HG03280 (cell line): ENCODE measurements around the gene LIN7A.
"Not testable (repeated sequence)": the region's sequence is repeated elsewhere in the genome, so short reads cannot be mapped to it uniquely, and the experiment has no call there.

ENCODE experiments used
- ATAC-seq: cut with Tn5 transposase; IDR thresholded peaks from one replicate; pipeline ENCODE4 v1.9.1; 2021; ENCODE audit warnings: mild to moderate bottlenecking, moderate library complexity; ENCODE audit not compliant: unreplicated experiment

LIN7A gene

DNA sequence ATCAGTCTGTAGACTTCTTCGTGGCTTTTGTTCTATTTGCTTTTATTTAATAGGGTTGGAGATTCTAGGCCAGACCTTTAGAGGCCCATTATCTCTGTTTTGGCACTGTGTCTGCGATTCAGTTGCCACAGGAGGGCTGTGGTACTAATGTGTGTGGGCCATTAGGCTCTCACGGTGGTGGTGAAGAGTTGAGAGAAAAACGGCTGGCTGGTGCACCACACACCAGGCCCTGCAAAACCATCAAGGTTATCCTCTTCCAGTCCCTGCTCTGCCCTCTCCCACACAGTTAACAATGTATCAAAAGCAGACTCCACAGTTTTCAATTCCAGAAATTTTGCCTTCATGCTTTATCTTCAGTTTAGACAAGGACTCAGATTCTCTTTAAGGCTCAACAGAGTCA is 123.3 kb downstream of the LIN7A start:
- ATAC-seq = no peak

DNA sequence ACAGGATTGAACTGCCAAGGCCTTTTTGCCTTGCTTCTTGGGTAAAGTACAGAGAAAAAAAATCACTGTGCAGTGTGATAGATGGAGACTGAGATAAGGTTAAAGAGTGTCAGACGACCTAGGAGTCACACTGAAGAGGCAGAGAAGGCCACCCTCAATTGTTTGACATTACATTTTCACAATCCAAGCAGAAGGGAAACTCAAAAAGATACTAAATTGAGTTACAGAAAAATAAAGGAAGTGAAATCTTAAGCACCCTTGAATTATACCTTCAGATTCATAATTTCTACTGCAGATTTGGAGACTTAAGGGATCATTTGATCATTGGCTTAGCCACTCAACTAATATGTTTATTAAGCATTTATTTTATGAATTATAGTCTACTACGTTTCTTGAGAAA is 123.9 kb downstream of the LIN7A start:
- no peak for ATAC-seq

GRCh38 chr12:80811957-80812708 is 125.6 kb downstream of the LIN7A start:
- ATAC-seq = no peak

DNA sequence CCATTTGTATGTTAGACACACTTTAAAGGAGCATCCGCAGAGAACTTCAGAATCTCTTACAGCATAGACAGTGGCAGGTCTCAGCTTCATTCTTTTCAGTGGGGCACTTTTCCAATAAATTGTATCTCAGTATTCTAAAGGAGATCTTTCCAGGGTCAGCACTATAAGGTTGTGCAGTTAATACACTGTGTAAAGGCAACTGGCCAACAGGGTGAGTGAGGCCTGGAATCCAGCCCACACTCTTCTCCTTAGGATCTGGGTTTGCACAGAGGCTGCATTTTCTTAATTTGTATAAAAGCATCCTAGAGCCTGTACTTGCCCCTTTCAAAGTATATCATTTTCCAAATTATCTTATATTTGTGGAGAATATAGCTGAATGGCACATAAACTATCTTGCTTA is 126.9 kb downstream of the LIN7A start:
- no peak for ATAC-seq

GRCh38 chr12:80807640-80808288 is 130.0 kb downstream of the LIN7A start:
- ATAC-seq = peak; percentile 94

- no peak for ATAC-seq
Measured at GRCh38 chr12:80805106-80805505, 132.6 kb downstream of the LIN7A start.

DNA sequence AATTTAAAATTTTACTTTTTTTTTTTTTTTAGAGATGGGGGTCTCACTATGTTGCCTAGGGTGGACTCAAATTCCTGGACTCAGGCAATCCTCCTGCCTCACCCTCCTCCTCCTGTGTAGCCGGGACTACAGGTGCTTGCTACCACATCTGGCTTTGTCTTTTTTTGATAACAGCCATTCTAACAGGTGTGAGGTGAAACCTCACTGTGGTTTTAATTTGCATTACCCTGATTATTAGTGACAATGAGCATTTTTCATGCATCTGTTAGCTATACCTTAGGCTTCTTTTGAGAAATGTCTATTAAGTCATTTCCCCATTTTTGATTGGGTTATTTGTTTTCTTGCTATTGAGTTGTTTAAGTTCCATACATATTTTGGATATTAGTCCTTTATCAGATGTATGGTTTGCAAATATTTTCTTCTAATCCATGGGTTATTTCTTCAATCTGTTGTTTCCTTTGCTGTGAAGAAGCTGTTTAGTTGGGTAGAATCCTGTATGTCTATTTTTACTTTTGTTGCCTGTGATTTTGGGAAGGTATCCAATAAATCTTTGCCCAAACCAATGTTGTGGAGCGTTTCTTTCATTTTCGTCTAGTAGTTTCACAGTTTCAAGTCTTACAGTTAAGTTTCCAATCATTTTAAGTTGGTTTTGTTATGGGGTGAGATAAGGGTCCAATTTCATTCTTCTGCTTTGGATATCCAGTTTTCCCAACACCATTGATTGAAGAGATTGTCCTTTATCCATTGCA is 134.9 kb downstream of the LIN7A start:
- peak; percentile 90 for ATAC-seq

GRCh38 chr12:80798281-80798680 is 139.5 kb downstream of the LIN7A start:
- ATAC-seq = no peak

DNA sequence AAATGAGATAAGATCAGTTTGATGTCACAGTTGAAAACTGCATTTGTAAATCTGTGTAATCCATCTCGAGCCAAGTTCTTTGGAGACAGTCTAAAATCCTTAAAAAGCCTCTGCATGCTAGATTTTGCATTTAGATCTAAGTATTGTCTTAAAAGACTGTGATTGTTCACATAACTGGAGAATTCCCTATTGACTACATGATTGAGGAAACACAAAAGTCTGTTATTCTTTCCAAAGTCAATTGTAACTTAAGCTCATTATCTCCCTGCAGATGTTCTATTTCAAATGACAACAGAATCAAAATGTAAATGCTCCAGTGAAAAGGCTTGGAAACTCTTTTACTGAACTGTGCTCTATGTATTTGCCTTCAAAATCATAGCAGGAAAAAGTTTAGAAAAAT is 143.2 kb downstream of the LIN7A start:
- no peak for ATAC-seq

GRCh38 chr12:80792861-80793260 is 144.9 kb downstream of the LIN7A start:
- ATAC-seq = no peak

GRCh38 chr12:80791863-80792262 is 145.9 kb downstream of the LIN7A start:
- ATAC-seq = no peak

DNA sequence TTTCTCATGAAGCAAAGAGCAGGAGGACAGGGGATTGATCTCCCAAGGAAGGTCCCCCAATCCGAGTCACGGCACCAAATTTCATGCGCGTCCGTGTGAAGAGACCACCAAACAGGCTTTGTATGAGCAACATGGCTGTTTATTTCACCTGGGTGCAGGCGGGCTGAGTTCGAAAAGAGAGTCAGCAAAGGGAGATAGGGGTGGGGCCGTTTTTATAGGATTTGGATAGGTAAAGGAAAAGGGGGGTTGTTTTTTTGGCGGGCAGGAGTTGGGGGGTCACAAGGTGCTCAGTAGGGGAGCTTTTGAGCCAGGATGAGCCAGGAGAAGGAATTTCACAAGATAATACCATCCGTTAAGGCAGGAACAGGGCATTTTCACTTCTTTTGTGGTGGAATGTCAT is 149.3 kb downstream of the LIN7A start:
- ATAC-seq = not testable (repeated sequence)

GRCh38 chr12:80782963-80783470 is 154.7 kb downstream of the LIN7A start:
- ATAC-seq = not testable (repeated sequence)

- ATAC-seq = no peak
Measured at GRCh38 chr12:80781313-80781712, 156.4 kb downstream of the LIN7A start.

GRCh38 chr12:80780746-80781145 is 157.0 kb downstream of the LIN7A start:
- no peak for ATAC-seq

DNA sequence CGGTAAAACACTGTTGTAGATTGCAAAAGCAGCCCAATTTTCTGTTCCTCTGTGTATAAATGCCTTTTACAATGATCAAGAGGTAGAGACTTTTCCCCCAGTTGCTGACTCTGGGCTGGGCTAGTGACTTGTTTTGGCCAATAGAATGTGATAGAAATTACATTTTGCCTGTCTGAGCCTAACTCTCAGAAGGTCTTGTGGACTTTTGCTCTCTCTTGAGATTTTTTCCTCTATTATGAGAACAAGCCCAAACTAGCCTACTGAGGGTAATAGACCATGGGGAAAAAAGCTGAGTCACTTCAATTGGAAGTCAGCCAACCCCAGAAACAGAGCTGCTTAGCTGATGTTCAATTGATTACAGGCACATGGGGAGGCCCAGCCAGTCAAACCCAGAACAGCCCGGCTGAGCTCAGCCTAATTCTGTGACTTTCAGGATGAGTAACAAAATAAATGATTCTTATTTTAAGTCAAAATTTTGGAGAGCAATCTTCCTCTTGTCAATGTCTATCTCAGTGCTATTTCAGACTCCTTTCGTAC is 159.7 kb downstream of the LIN7A start:
- peak; percentile 95 for ATAC-seq

DNA sequence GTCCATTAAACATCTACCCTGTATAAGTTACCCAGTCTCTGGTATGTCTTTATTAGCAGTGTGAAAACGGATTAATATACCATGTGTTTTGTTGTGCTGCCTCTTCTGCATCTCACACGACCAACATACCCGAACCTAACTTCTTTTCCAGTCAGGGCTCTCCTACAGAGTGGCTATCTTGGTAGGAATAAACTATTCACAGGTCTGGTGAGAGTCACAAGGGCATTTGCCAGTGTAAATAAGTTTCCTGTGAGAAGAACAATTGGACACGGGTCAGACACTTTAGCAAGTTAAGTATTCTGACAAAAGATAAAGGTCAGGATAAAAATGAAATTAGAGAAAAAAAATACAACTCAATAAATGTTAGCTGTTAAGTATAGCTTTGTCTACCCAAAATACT is 160.1 kb downstream of the LIN7A start:
- no peak for ATAC-seq

GRCh38 chr12:80776706-80777105 is 161.0 kb downstream of the LIN7A start:
- no peak for ATAC-seq

DNA sequence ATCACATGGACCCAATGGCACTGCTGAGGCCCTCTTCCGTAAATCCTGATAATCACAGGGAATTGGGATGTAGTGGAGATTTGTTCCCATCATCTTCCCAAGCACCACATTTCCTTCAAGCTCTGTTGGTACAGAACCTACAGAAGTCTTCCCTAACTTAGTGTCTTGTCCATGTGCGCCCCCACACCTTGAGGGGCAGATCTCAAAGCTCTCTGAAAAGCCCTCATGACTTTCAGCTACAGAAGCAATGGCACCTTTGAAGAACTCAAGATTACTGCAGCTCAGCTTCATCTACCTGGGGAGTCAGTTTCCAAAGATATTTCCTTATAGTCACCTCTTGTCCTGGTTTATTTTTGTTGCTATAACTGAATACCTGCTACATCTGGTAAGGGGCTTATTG is 166.8 kb downstream of the LIN7A start:
- no peak for ATAC-seq

GRCh38 chr12:80769553-80770140 is 168.1 kb downstream of the LIN7A start:
- ATAC-seq = no peak

GRCh38 chr12:80766897-80767296 is 170.8 kb downstream of the LIN7A start:
- peak; percentile 65 for ATAC-seq
